ENCODE measurements around the gene MSL1. TPM values are rescaled to one million over a fixed set of nuclear protein-coding genes. Genes with fewer than 3 reads are reported as not detected.
A peak's percentile ranks its signal among the peaks of the same experiment; 100 is the strongest.

The MSL1 gene
- total and polyA plus RNA-seq, 9 of the 15 experiments (the other 6 are each of a cell fraction or from before 2014, with no cell fraction given): 13.8 to 120 (median 61.9) TPM

GRCh38 chr17:40177275-40177874, 55.6 kb downstream of the MSL1 start, which contains the start of gene RAPGEFL1 (continued):
- peak in 1 of 2 experiments; percentile 64; a peak in 2 of 4 replicates for TF ChIP-seq MNT (conservative IDR thresholded peaks at IDR 0.05)
- TF ChIP-seq IRF2 (CRISPR knock-in tag; IDR thresholded peaks at IDR 0.05): no peak
- TF ChIP-seq THAP12 (CRISPR knock-in tag; IDR thresholded peaks at IDR 0.05): 0 out of 2 replicates have a peak, but pooled peaks have one; percentile 51
- no peak for TF ChIP-seq BMI1 (IDR thresholded peaks at IDR 0.05; ENCODE audit: low read length)
- no peak for TF ChIP-seq ETV1 (tag; conservative IDR thresholded peaks at IDR 0.05; ENCODE audit: low read depth)
- no peak for TF ChIP-seq DNMT1 (IDR thresholded peaks at IDR 0.05)
- TF ChIP-seq TFAP4 (CRISPR knock-in tag; IDR thresholded peaks at IDR 0.05; ENCODE audit: borderline replicate concordance): peak; percentile 31; the same call in 1 of the 2 replicates
- TF ChIP-seq ZNF324 (CRISPR knock-in tag; IDR thresholded peaks at IDR 0.05): no peak
- peak; percentile 66 for TF ChIP-seq HNRNPLL (IDR thresholded peaks at IDR 0.05; ENCODE audit: low read depth, low read length, poor library complexity, severe bottlenecking)
- peak; percentile 74 to 75 for TF ChIP-seq NRF1 (conservative IDR thresholded peaks at IDR 0.05 in 1 of 2, IDR thresholded peaks at IDR 0.05 in 1 of 2)
- no peak for TF ChIP-seq BRF2 (IDR thresholded peaks at IDR 0.05; ENCODE audit: borderline replicate concordance, insufficient read depth, insufficient read length)
- TF ChIP-seq CCNT2 (IDR thresholded peaks at IDR 0.05; ENCODE audit: borderline replicate concordance, extremely low read depth, insufficient read length, low read depth, low read length): peak; percentile 30
- TF ChIP-seq L3MBTL2 (IDR thresholded peaks at IDR 0.05): peak; percentile 94
- peak; percentile 50; the same call in 1 of the 2 replicates for TF ChIP-seq SMAD4 (CRISPR knock-in tag; conservative IDR thresholded peaks at IDR 0.05)
- TF ChIP-seq RBBP5 (IDR thresholded peaks at IDR 0.05; ENCODE audit: borderline replicate concordance, insufficient read depth, low read length, poor library complexity, severe bottlenecking): no peak
- no peak for TF ChIP-seq ZNF398 (CRISPR knock-in tag; IDR thresholded peaks at IDR 0.05)
